ENCODE results near the gene MOCS1.

Gene MOCS1

GRCh38 chr6:39952167-39952566 lies 17.9 kb upstream of the MOCS1 start:
- TF ChIP-seq EZH2phosphoT487 (IDR thresholded peaks at IDR 0.05; ENCODE audit: low read depth) = no peak
- no peak for TF ChIP-seq CTCF (IDR thresholded peaks at IDR 0.05; ENCODE audit: low read depth, low read length)
- H4K20me1 ChIP-seq (ENCODE audit: insufficient read depth, low read length) = no peaks in the 10 kb centered on the region
- H3K27me3 ChIP-seq (ENCODE audit: low read depth, low read length) = peaks cover 56% of the 10 kb centered on the region
- no peaks in the 10 kb centered on the region for H3K79me2 ChIP-seq (ENCODE audit: low read length)
- no peak overlapping the region for H3K4me3 ChIP-seq (ENCODE audit: low read length)
- no peak overlapping the region for H3K9ac ChIP-seq (ENCODE audit: low read length)
- no peaks in the 10 kb centered on the region for H3K4me1 ChIP-seq (ENCODE audit: low read length)
- H2AFZ ChIP-seq (ENCODE audit: low read depth, low read length) = no peak overlapping the region
- H3K27ac ChIP-seq (ENCODE audit: low read length) = no peak overlapping the region
- H3K4me2 ChIP-seq (ENCODE audit: low read length) = no peak overlapping the region
- H3K36me3 ChIP-seq (replicated peaks; ENCODE audit: low read depth, low read length) = no peaks in the 10 kb centered on the region
- no peaks in the 10 kb centered on the region for H3K9me3 ChIP-seq (ENCODE audit: insufficient read depth, low read length)

- H3K79me2 ChIP-seq (ENCODE audit: low read length) = no peaks in the 10 kb centered on the region
- no peak overlapping the region for H3K4me3 ChIP-seq (ENCODE audit: low read length)
- no peak overlapping the region for H3K4me2 ChIP-seq (ENCODE audit: low read length)
- no peak overlapping the region for H2AFZ ChIP-seq (ENCODE audit: low read depth, low read length)
- no peak for TF ChIP-seq CTCF (IDR thresholded peaks at IDR 0.05; ENCODE audit: low read depth, low read length)
- no peaks in the 10 kb centered on the region for H3K9me3 ChIP-seq (ENCODE audit: insufficient read depth, low read length)
- H3K9ac ChIP-seq (ENCODE audit: low read length) = no peak overlapping the region
- H3K36me3 ChIP-seq (replicated peaks; ENCODE audit: low read depth, low read length) = no peaks in the 10 kb centered on the region
- H3K27me3 ChIP-seq (ENCODE audit: low read depth, low read length) = peaks cover 55% of the 10 kb centered on the region
- H3K4me1 ChIP-seq (ENCODE audit: low read length) = no peaks in the 10 kb centered on the region
- no peaks in the 10 kb centered on the region for H4K20me1 ChIP-seq (ENCODE audit: insufficient read depth, low read length)
- H3K27ac ChIP-seq (ENCODE audit: low read length) = no peak overlapping the region
Observed at GRCh38 chr6:39951716-39952115, 17.5 kb upstream of the MOCS1 start.

- Histone ChIP-seq H3K4me1 (ENCODE audit: low read length) (no peaks in the 10 kb centered on the region), H3K27me3 (ENCODE audit: low read depth, low read length) (peaks cover 51% of the 10 kb centered on the region), H4K20me1 (ENCODE audit: insufficient read depth, low read length) (no peaks in the 10 kb centered on the region), H2AFZ (ENCODE audit: low read depth, low read length) (no peak overlapping the region), H3K9ac (ENCODE audit: low read length) (no peak overlapping the region), H3K4me3 (ENCODE audit: low read length) (no peak overlapping the region), H3K9me3 (ENCODE audit: insufficient read depth, low read length) (no peaks in the 10 kb centered on the region), H3K4me2 (ENCODE audit: low read length) (no peak overlapping the region), H3K79me2 (ENCODE audit: low read length) (no peaks in the 10 kb centered on the region), H3K27ac (ENCODE audit: low read length) (no peak overlapping the region), H3K36me3 (replicated peaks; ENCODE audit: low read depth, low read length) (no peaks in the 10 kb centered on the region)
- TF ChIP-seq EZH2phosphoT487 (IDR thresholded peaks at IDR 0.05; ENCODE audit: low read depth) (no peak), CTCF (IDR thresholded peaks at IDR 0.05; ENCODE audit: low read depth, low read length) (no peak)
Observed at GRCh38 chr6:39951191-39951590, 16.9 kb upstream of the MOCS1 start.

GRCh38 chr6:39950125-39950720 lies 16.0 kb upstream of the MOCS1 start:
- H2AFZ ChIP-seq (ENCODE audit: low read depth, low read length) = no peak overlapping the region
- H3K4me1 ChIP-seq (ENCODE audit: low read length) = no peaks in the 10 kb centered on the region
- H3K4me2 ChIP-seq (ENCODE audit: low read length) = no peak overlapping the region
- H3K9ac ChIP-seq (ENCODE audit: low read length) = no peak overlapping the region
- H4K20me1 ChIP-seq (ENCODE audit: insufficient read depth, low read length) = no peaks in the 10 kb centered on the region
- H3K27me3 ChIP-seq (ENCODE audit: low read depth, low read length) = peaks cover 46% of the 10 kb centered on the region
- H3K9me3 ChIP-seq (ENCODE audit: insufficient read depth, low read length) = no peaks in the 10 kb centered on the region
- H3K79me2 ChIP-seq (ENCODE audit: low read length) = no peaks in the 10 kb centered on the region
- H3K4me3 ChIP-seq (ENCODE audit: low read length) = no peak overlapping the region
- H3K36me3 ChIP-seq (replicated peaks; ENCODE audit: low read depth, low read length) = no peaks in the 10 kb centered on the region
- H3K27ac ChIP-seq (ENCODE audit: low read length) = no peak overlapping the region
- TF ChIP-seq CTCF (IDR thresholded peaks at IDR 0.05; ENCODE audit: low read depth, low read length) (no peak), EZH2phosphoT487 (IDR thresholded peaks at IDR 0.05; ENCODE audit: low read depth) (no peak)

All from OCI-LY3 (cell line).